ENCODE results near the gene VPS13D.

The VPS13D gene

GRCh38 chr1:12416101-12416500, 186.3 kb downstream of the VPS13D start:
- TF ChIP-seq ZBTB7A (IDR thresholded peaks at IDR 0.05; ENCODE audit: low read depth) (no peak), TEAD4 (IDR thresholded peaks at IDR 0.05) (no peak), EP300 (IDR thresholded peaks at IDR 0.05; ENCODE audit: borderline replicate concordance) (no peak), USF1 (IDR thresholded peaks at IDR 0.05) (no peak), CEBPB (IDR thresholded peaks at IDR 0.05) (no peak), TCF12 (IDR thresholded peaks at IDR 0.05; ENCODE audit: low read depth) (no peak), NFIC (IDR thresholded peaks at IDR 0.05) (no peak), TAF1 (IDR thresholded peaks at IDR 0.05; ENCODE audit: low read depth) (no peak), YY1 (IDR thresholded peaks at IDR 0.05; ENCODE audit: low read depth) (no peak), EGR1 (IDR thresholded peaks at IDR 0.05) (no peak), REST (IDR thresholded peaks at IDR 0.05; ENCODE audit: low read depth) (no peak), MAX (IDR thresholded peaks at IDR 0.05) (no peak)

GRCh38 chr1:12416744-12417143, 186.9 kb downstream of the VPS13D start:
- TF ChIP-seq CREB1 (IDR thresholded peaks at IDR 0.05; ENCODE audit: low read depth), result no peak
- no peak for TF ChIP-seq MAX (IDR thresholded peaks at IDR 0.05)
- TF ChIP-seq USF1 (IDR thresholded peaks at IDR 0.05), result no peak
- TF ChIP-seq TEAD4 (IDR thresholded peaks at IDR 0.05), result no peak

- TF ChIP-seq TCF12 (IDR thresholded peaks at IDR 0.05; ENCODE audit: low read depth), result no peak
- no peak for TF ChIP-seq CREB1 (IDR thresholded peaks at IDR 0.05; ENCODE audit: low read depth)
- TF ChIP-seq USF1 (IDR thresholded peaks at IDR 0.05), result no peak
- no peak for TF ChIP-seq REST (IDR thresholded peaks at IDR 0.05; ENCODE audit: low read depth)
- no peak for TF ChIP-seq EP300 (IDR thresholded peaks at IDR 0.05; ENCODE audit: borderline replicate concordance)
Measured at GRCh38 chr1:12417389-12417788, 187.6 kb downstream of the VPS13D start.

GRCh38 chr1:12420171-12420570, 190.3 kb downstream of the VPS13D start:
- TF ChIP-seq EGR1 (IDR thresholded peaks at IDR 0.05), result no peak
- TF ChIP-seq YY1 (IDR thresholded peaks at IDR 0.05; ENCODE audit: low read depth), result no peak
- TF ChIP-seq CREB1 (IDR thresholded peaks at IDR 0.05; ENCODE audit: low read depth), result no peak
- TF ChIP-seq FOXM1 (IDR thresholded peaks at IDR 0.05; ENCODE audit: borderline replicate concordance, low read depth), result no peak
- TF ChIP-seq USF1 (IDR thresholded peaks at IDR 0.05), result no peak
- no peak for TF ChIP-seq CEBPB (IDR thresholded peaks at IDR 0.05)
- no peak for TF ChIP-seq REST (IDR thresholded peaks at IDR 0.05; ENCODE audit: low read depth)
- TF ChIP-seq MAX (IDR thresholded peaks at IDR 0.05), result no peak
- TF ChIP-seq ZBTB7A (IDR thresholded peaks at IDR 0.05; ENCODE audit: low read depth), result no peak
- TF ChIP-seq RAD21 (IDR thresholded peaks at IDR 0.05; ENCODE audit: low read depth), result no peak
- no peak for TF ChIP-seq EP300 (IDR thresholded peaks at IDR 0.05; ENCODE audit: borderline replicate concordance)
- TF ChIP-seq TEAD4 (IDR thresholded peaks at IDR 0.05), result no peak
